ENCODE measurements around the gene DLK2. TPM values are rescaled to one million over a fixed set of nuclear protein-coding genes. Genes with fewer than 3 reads are reported as not detected.

DLK2 gene
- total and polyA plus RNA-seq, 2 donors from 2014 or later, result 0.50 TPM; not detected in 1

DNA sequence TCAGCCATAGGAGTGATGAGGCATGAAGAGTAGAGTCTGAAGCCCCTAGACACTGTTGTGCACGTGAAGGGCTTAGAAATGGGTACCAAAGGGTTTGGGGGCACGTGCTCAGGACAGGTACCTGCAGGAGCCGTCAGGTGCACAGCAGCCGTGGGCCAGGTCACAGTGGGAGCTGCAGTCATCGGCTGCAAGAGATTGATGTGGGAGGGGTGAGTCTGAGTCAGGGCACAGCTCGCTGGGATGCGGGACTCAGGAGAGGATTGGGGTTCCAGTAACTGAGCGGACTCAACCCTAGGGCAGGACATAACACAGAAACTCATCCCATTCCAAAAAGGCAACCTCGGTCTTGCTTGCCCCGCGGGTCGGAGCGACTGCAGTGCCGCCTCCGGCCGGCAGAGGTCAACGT is 1.1 kb downstream of the DLK2 start:
- Histone ChIP-seq H3K27ac (ENCODE audit: low read depth in 2 of 2, low read length in 2 of 2) (no peak overlapping the region), H3K9ac (ENCODE audit: low read length in 3 of 3) (no peak overlapping the region), H3K9me3 (ENCODE audit: control insufficient read depth in 2 of 3, insufficient read depth in 1 of 3, low read length in 3 of 3) (no peaks in the 10 kb centered on the region), H3K4me3 (ENCODE audit: low read length in 3 of 3) (peak overlapping the region in 1 of 3 donors; percentile 51), H3K27me3 (ENCODE audit: control insufficient read depth, insufficient read depth, low read length) (peaks cover 3% of the 10 kb centered on the region), H3K4me1 (ENCODE audit: control insufficient read depth in 2 of 3, insufficient read depth in 2 of 3, low read depth in 1 of 3, low read length in 3 of 3) (peaks cover 0 to 6% (median 0%) of the 10 kb centered on the region in 3 donors), H3K36me3 (ENCODE audit: control insufficient read depth in 2 of 3, insufficient read depth in 3 of 3, low read length in 3 of 3) (peaks cover 0 to 11% (median 0%) of the 10 kb centered on the region in 3 donors)
- FAIRE-seq (no peak), DNase-seq (no peak)
- intact Hi-C loops (cut with DNase I), result loop anchor here (10.0 kb wide), 1 partner anchor 51 kb away; no protein-coding TSS in a partner anchor
- peak; percentile 97 for TF ChIP-seq CTCF (IDR thresholded peaks at IDR 0.05; ENCODE audit: borderline replicate concordance, extremely low read depth, insufficient read depth)

DNA sequence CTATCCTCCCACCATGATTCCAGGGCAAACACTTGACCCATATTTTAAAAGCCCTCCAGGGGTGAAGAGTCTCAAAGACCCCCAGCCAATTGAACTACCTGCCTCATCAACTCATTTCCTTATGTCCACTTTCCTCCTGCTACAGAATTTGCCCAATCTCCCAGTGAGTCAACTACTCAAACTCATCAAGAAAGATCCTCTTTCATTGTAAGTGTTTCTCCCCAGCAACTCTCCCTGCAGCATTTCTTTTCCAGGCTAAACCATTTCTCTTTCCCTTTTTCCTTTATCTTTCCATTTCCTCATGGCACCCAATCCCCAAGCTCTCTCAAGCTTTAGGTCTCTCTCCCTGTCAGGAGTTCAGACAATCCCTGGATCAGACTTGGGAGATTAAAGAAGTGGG is 1.5 kb downstream of the DLK2 start:
- no peaks in the 10 kb centered on the region for H3K9me3 ChIP-seq (ENCODE audit: control insufficient read depth in 2 of 3, insufficient read depth in 1 of 3, low read length in 3 of 3)

DNA sequence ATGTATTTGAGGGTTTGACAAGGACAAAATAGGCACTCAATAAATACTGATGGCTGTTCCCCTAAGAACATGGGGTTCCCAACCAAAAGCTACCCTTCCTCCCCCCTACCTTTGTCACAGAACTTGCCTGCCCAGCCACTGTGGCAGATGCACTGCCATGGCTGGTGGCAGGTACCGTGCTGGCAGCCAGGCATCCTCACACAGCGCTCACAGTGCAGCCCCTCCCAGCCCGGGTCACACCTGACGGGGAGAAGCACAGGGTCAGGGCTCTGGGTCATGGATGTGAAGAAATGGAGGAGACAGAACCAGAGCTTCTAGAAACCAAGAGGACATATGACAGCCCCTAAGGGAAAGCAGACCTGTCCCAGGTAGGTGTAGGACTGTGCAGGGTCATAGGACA is 2.5 kb downstream of the DLK2 start:
- intact Hi-C loops (cut with DNase I), result loop anchor here (10.0 kb wide), 1 partner anchor 52 kb away; no protein-coding TSS in a partner anchor
- DNase-seq, result no peak
- Histone ChIP-seq H3K36me3 (ENCODE audit: control insufficient read depth in 2 of 3, insufficient read depth in 3 of 3, low read length in 3 of 3) (peaks cover 0 to 24% (median 6%) of the 10 kb centered on the region in 3 donors), H3K9ac (ENCODE audit: low read length in 3 of 3) (no peak overlapping the region), H3K9me3 (ENCODE audit: control insufficient read depth in 2 of 3, insufficient read depth in 1 of 3, low read length in 3 of 3) (no peaks in the 10 kb centered on the region), H3K27ac (ENCODE audit: low read depth in 2 of 2, low read length in 2 of 2) (no peak overlapping the region), H3K4me3 (ENCODE audit: low read length in 3 of 3) (no peak overlapping the region), H3K27me3 (ENCODE audit: control insufficient read depth, insufficient read depth, low read length) (peaks cover 3% of the 10 kb centered on the region), H3K4me1 (ENCODE audit: control insufficient read depth in 2 of 3, insufficient read depth in 2 of 3, low read depth in 1 of 3, low read length in 3 of 3) (peaks cover 0 to 6% (median 0%) of the 10 kb centered on the region in 3 donors)
- FAIRE-seq, result no peak
- no peak for TF ChIP-seq CTCF (IDR thresholded peaks at IDR 0.05; ENCODE audit: borderline replicate concordance, extremely low read depth, insufficient read depth)

More for the DNA sequence above, 1.5 kb downstream of the DLK2 start:
- TF ChIP-seq CTCF (IDR thresholded peaks at IDR 0.05; ENCODE audit: borderline replicate concordance, extremely low read depth, insufficient read depth), result no peak
- intact Hi-C loops (cut with DNase I), result loop anchor here (10.0 kb wide), 1 partner anchor 51 kb away; no protein-coding TSS in a partner anchor
- H3K27me3 ChIP-seq (ENCODE audit: control insufficient read depth, insufficient read depth, low read length), result peaks cover 3% of the 10 kb centered on the region
- DNase-seq, result no peak
- no peak overlapping the region for H3K27ac ChIP-seq (ENCODE audit: low read depth in 2 of 2, low read length in 2 of 2)
- H3K4me1 ChIP-seq (ENCODE audit: control insufficient read depth in 2 of 3, insufficient read depth in 2 of 3, low read depth in 1 of 3, low read length in 3 of 3), result peaks cover 0 to 6% (median 0%) of the 10 kb centered on the region in 3 donors
- H3K4me3 ChIP-seq (ENCODE audit: low read length in 3 of 3), result no peak overlapping the region
- peaks cover 0 to 16% (median 0%) of the 10 kb centered on the region in 3 donors for H3K36me3 ChIP-seq (ENCODE audit: control insufficient read depth in 2 of 3, insufficient read depth in 3 of 3, low read length in 3 of 3)
- no peak for FAIRE-seq
- H3K9ac ChIP-seq (ENCODE audit: low read length in 3 of 3), result no peak overlapping the region

Data from kidney (tissue), 14 donors.